CD4-positive, alpha-beta T cell (primary cell): ENCODE results near the gene RALGPS1. TPM values are rescaled to one million over a fixed set of nuclear protein-coding genes. Genes with fewer than 3 reads are reported as not detected.

Source experiments
- ATAC-seq: fragments of 200-7000 bp; cut with Tn5 transposase; one replicate; pipeline ENCODE4 v1.10.0; 2022; ENCODE audit warnings: mild to moderate bottlenecking; ENCODE audit not compliant: poor library complexity
- CTCF ChIA-PET: fragments of 350-600 bp; sonication (Branson Sonifier 250); formaldehyde crosslinking; loops from one replicate; lab custom pipeline; 2021; ENCODE audit warnings: antibody characterized with exemption, inconsistent platforms; lab: Charles Lee
- POLR2A ChIA-PET: fragments of 350-600 bp; sonication (Branson Sonifier 250); formaldehyde crosslinking; loops from one replicate; lab custom pipeline; 2021; ENCODE audit warnings: antibody characterized with exemption, inconsistent platforms; lab: Charles Lee
- DNase-seq, 14 experiments: peaks; one replicate each; pipeline ENCODE4 v3.0.0-alpha.2; 2013 to 2020; ENCODE audit warnings: mixed read lengths in 2 of 14
- H3K27ac ChIP-seq, 2 donors: one replicate each; pipeline versions ENCODE4 v1.5.1 to v1.7.0; 2013; ENCODE audit warnings: low read length in 2 of 2, low read depth in 1 of 2, mild to moderate bottlenecking in 1 of 2
- H3K27me3 ChIP-seq, 2 experiments: 1 replicate in 1 of 2; 2 replicates in 1 of 2; pipeline versions ENCODE4 v1.6.1 to v1.7.0; 2013; ENCODE audit warnings: low read length in 2 of 2, control low read depth in 1 of 2, mild to moderate bottlenecking in 1 of 2, moderate library complexity in 1 of 2; ENCODE audit not compliant: insufficient read depth in 2 of 2, control insufficient read depth in 1 of 2
- H3K36me3 ChIP-seq: one replicate; pipeline ENCODE4 v1.6.1; 2013; ENCODE audit warnings: low read length, control low read depth; ENCODE audit not compliant: insufficient read depth
- H3K4me1 ChIP-seq: one replicate; pipeline ENCODE4 v1.6.1; 2013; ENCODE audit warnings: low read length, control low read depth; ENCODE audit not compliant: insufficient read depth
- H3K4me3 ChIP-seq: one replicate; pipeline ENCODE4 v1.5.1; 2013; ENCODE audit warnings: mild to moderate bottlenecking, low read length, moderate library complexity
- H3K9me3 ChIP-seq, 2 experiments: 1 replicate in 1 of 2; 2 replicates in 1 of 2; pipeline versions ENCODE4 v1.6.1 to v1.7.0; 2013; ENCODE audit warnings: low read length in 2 of 2, mild to moderate bottlenecking in 2 of 2, control low read depth in 1 of 2, moderate library complexity in 1 of 2; ENCODE audit not compliant: control insufficient read depth in 1 of 2, insufficient read depth in 1 of 2
- H3K27ac Mint-ChIP-seq: one replicate; pipeline ENCODE4 v1.8.0; 2020; ENCODE audit warnings: mixed read lengths
- H3K27me3 Mint-ChIP-seq: one replicate; pipeline ENCODE4 v1.8.0; 2021; ENCODE audit warnings: mixed read lengths
- H3K36me3 Mint-ChIP-seq: one replicate; pipeline ENCODE4 v1.8.0; 2021; ENCODE audit warnings: low read depth, mixed read lengths
- H3K4me1 Mint-ChIP-seq: one replicate; pipeline ENCODE4 v1.8.0; 2021; ENCODE audit warnings: low read depth, mixed read lengths
- H3K4me3 Mint-ChIP-seq: one replicate; pipeline ENCODE4 v1.8.0; 2020; ENCODE audit warnings: mild to moderate bottlenecking, mixed read lengths
- H3K9me3 Mint-ChIP-seq: one replicate; pipeline ENCODE4 v1.8.0; 2020; ENCODE audit warnings: mixed read lengths
- intact Hi-C, 2 experiments: fragments of 100-400 bp; cut with DNase I in 1 of 2; cut with micrococcal nuclease in 1 of 2; formaldehyde crosslinking; loops; one replicate each; pipeline versions ENCODE4 v1.15.1 to v1.9.0; 2023 to 2025; cut with DNase I, micrococcal nuclease
- total RNA-seq, 174 experiments: library from RNA in 2 of 174; stranded (reverse) in 2 of 174; gene quantifications; one replicate each; pipeline ENCODE4 v1.2.3 and lab custom pipeline; 2021 to 2026
- TF ChIP-seq, protein P1 (sequence below): fragments of 200-600 bp; IDR thresholded peaks from one replicate; pipeline ENCODE4 v1.8.0; 2022; ENCODE audit warnings: antibody characterized with exemption, mild to moderate bottlenecking

Gene RALGPS1
- total RNA-seq, 2 experiments from 2014 or later = 5.8 to 6.3 TPM

GRCh38 chr9:127167560-127168326 lies 253.2 kb downstream of the RALGPS1 start:
- H3K36me3 Mint-ChIP-seq = no peaks in the 10 kb centered on the region
- CTCF ChIA-PET = no interaction called here
- H3K4me3 ChIP-seq = no peak overlapping the region

DNA sequence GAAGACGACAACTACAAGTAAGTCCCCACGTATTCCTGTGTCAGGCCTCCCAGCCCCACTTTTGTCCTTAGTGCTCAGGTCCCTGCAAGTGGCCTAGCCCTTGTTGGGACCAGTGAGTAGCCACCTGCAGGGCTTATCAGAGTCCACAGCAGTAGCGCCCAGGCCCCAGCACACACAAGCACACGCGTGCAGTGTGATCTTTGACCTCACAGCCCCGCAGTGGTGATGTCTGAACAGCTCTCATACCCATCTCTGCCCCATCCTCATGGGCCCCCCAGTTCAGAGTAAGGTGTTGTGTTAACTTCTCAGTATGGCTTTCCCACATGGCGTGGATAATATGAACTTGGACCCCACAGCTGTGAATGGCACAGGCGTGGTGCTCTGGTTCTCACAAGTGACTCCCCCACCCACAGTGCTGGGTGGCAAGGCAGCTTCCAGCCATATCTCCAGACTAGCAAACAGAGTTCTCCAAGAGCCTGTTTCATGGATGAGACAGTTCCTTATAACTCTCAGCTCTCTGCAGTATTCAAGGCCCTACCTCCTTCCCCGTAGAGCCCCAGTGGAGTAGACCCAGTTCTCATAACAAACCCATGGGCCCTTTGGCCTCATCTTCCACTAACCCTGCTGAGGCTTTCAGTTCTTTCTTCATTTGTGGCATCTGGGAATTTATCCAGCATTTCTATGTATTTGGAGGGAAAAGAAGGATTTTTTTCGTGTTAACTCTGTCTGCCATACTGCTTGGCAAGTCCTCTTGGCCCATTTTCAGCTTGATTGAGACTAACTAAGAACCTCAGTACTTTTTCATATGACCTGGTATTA lies 254.4 kb downstream of the RALGPS1 start:
- H3K9me3 ChIP-seq = no peaks in the 10 kb centered on the region
- POLR2A ChIA-PET = no interaction called here
- ATAC-seq (no peak), DNase-seq (peak in 1 of 14 experiments; percentile 2)
- H3K27ac ChIP-seq = no peak overlapping the region
- no peak overlapping the region for H3K4me3 Mint-ChIP-seq
- H3K27me3 Mint-ChIP-seq = no peaks in the 10 kb centered on the region
- no peaks in the 10 kb centered on the region for H3K27me3 ChIP-seq
- peaks cover under 1% of the 10 kb centered on the region for H3K4me1 Mint-ChIP-seq
- H3K4me3 ChIP-seq = no peak overlapping the region
- H3K9me3 Mint-ChIP-seq = no peaks in the 10 kb centered on the region
- no peaks in the 10 kb centered on the region for H3K4me1 ChIP-seq
- H3K36me3 Mint-ChIP-seq = no peaks in the 10 kb centered on the region
- no peak overlapping the region for H3K27ac Mint-ChIP-seq
- CTCF ChIA-PET = no interaction called here
- TF ChIP-seq, protein P1, sequence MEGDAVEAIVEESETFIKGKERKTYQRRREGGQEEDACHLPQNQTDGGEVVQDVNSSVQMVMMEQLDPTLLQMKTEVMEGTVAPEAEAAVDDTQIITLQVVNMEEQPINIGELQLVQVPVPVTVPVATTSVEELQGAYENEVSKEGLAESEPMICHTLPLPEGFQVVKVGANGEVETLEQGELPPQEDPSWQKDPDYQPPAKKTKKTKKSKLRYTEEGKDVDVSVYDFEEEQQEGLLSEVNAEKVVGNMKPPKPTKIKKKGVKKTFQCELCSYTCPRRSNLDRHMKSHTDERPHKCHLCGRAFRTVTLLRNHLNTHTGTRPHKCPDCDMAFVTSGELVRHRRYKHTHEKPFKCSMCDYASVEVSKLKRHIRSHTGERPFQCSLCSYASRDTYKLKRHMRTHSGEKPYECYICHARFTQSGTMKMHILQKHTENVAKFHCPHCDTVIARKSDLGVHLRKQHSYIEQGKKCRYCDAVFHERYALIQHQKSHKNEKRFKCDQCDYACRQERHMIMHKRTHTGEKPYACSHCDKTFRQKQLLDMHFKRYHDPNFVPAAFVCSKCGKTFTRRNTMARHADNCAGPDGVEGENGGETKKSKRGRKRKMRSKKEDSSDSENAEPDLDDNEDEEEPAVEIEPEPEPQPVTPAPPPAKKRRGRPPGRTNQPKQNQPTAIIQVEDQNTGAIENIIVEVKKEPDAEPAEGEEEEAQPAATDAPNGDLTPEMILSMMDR = no peak
- H3K36me3 ChIP-seq = no peaks in the 10 kb centered on the region
- intact Hi-C loops = no loop called here

More at GRCh38 chr9:127167560-127168326, 253.2 kb downstream of the RALGPS1 start:
- H3K27me3 ChIP-seq = no peaks in the 10 kb centered on the region
- no peaks in the 10 kb centered on the region for H3K4me1 ChIP-seq
- H3K9me3 ChIP-seq = no peaks in the 10 kb centered on the region
- intact Hi-C loops = no loop called here
- Mint-ChIP-seq H3K4me3 (no peak overlapping the region), H3K27ac (no peak overlapping the region), H3K27me3 (no peaks in the 10 kb centered on the region), H3K4me1 (peaks cover 11% of the 10 kb centered on the region), H3K9me3 (no peaks in the 10 kb centered on the region)
- ATAC-seq (no peak), DNase-seq (no peak)
- TF ChIP-seq, protein P1 = no peak
- no peak overlapping the region for H3K27ac ChIP-seq
- H3K36me3 ChIP-seq = no peaks in the 10 kb centered on the region
- POLR2A ChIA-PET = no interaction called here

- H3K27me3 ChIP-seq = no peaks in the 10 kb centered on the region
- H3K9me3 Mint-ChIP-seq = no peaks in the 10 kb centered on the region
- no peaks in the 10 kb centered on the region for H3K27me3 Mint-ChIP-seq
- DNase-seq = no peak
- no peaks in the 10 kb centered on the region for H3K4me1 ChIP-seq
- no peak overlapping the region for H3K27ac ChIP-seq
- TF ChIP-seq, protein P1 = no peak
- no peaks in the 10 kb centered on the region for H3K36me3 Mint-ChIP-seq
- intact Hi-C loops = no loop called here
- H3K27ac Mint-ChIP-seq = no peak overlapping the region
- H3K4me3 ChIP-seq = no peak overlapping the region
- H3K4me3 Mint-ChIP-seq = no peak overlapping the region
- ATAC-seq = no peak
- ChIA-PET CTCF (no interaction called here), POLR2A (no interaction called here)
- H3K36me3 ChIP-seq = no peaks in the 10 kb centered on the region
- no peaks in the 10 kb centered on the region for H3K9me3 ChIP-seq
- no peaks in the 10 kb centered on the region for H3K4me1 Mint-ChIP-seq
Measured at GRCh38 chr9:127169575-127169883, 254.9 kb downstream of the RALGPS1 start.
